BJ (cell line): ENCODE results near the gene IL19. TPM values are rescaled to one million over a fixed set of nuclear protein-coding genes. Genes with fewer than 3 reads are reported as not detected.

ENCODE experiments used
- CTCF ChIA-PET: fragments of 350-600 bp; formaldehyde crosslinking; extraction: SDS; loops from one replicate; lab custom pipeline; 2021; ENCODE audit warnings: antibody characterized with exemption, inconsistent platforms; lab: Yijun Ruan, JAX
- POLR2A ChIA-PET: fragments of 300-600 bp; sonication (Branson Sonifier 250); formaldehyde crosslinking; extraction: SDS; loops from one replicate; lab custom pipeline; 2021; ENCODE audit warnings: antibody characterized with exemption; lab: Charles Lee
- DNase-seq: peaks from one replicate; pipeline ENCODE4 v3.0.0-alpha.2; 2011; ENCODE audit warnings: low read depth
- H3K27me3 ChIP-seq: 2 replicates; pipeline ENCODE4 v1.6.0; 2011; ENCODE audit warnings: low read length; ENCODE audit not compliant: control insufficient read depth, insufficient read depth
- H3K36me3 ChIP-seq: 2 replicates; pipeline ENCODE4 v1.5.1; 2011; ENCODE audit warnings: low read length; ENCODE audit not compliant: control insufficient read depth, insufficient read depth
- H3K4me3 ChIP-seq: 2 replicates; pipeline ENCODE4 v1.5.1; 2011; ENCODE audit warnings: low read depth, mild to moderate bottlenecking, control low read depth, low read length
- CTCF ChIP-seq: IDR thresholded peaks from 2 replicates; pipeline ENCODE4 v1.5.1; 2011; ENCODE audit warnings: low read depth, mild to moderate bottlenecking, control low read depth, inconsistent platforms, low read length, moderate library complexity; ENCODE audit not compliant: insufficient read depth
- polyA plus RNA-seq: library from polyadenylated mRNA; depleted of rRNA; stranded (reverse); fragments of >200 nt; gene quantifications from 2 replicates; pipeline ENCODE4 v1.2.3, GENCODE V29; 2011

Gene IL19
- polyA plus RNA-seq, 1 experiment, result not detected

GRCh38 chr1:206729050-206729449, 41.5 kb upstream of the IL19 start:
- no peak overlapping the region for H3K4me3 ChIP-seq
- CTCF ChIA-PET, result interaction anchor here (1.0 to 1.7 kb wide), 3 partner anchors 80 to 183 kb away, joined by 3 to 8 read pairs (median 4); no protein-coding TSS in a partner anchor
- no peak for DNase-seq
- no peaks in the 10 kb centered on the region for H3K27me3 ChIP-seq
- no peak for TF ChIP-seq CTCF
- H3K36me3 ChIP-seq, result peaks cover 31% of the 10 kb centered on the region
- POLR2A ChIA-PET, result interaction anchor here (0.5 kb wide), 1 partner anchor 945 kb away, joined by 3 read pairs; no protein-coding TSS in a partner anchor

- peaks cover 31% of the 10 kb centered on the region for H3K36me3 ChIP-seq
- POLR2A ChIA-PET, result no interaction called here
- TF ChIP-seq CTCF, result no peak
- no peak overlapping the region for H3K4me3 ChIP-seq
- CTCF ChIA-PET, result interaction anchor here (1.0 to 1.7 kb wide), 3 partner anchors 9 to 183 kb away, joined by 3 to 8 read pairs (median 4); no protein-coding TSS in a partner anchor
- H3K27me3 ChIP-seq, result no peaks in the 10 kb centered on the region
- no peak for DNase-seq
These were observed 41.1 kb upstream of the IL19 start for GRCh38 chr1:206729507-206729906.

- Histone ChIP-seq H3K36me3 (peaks cover 38% of the 10 kb centered on the region), H3K4me3 (no peak overlapping the region), H3K27me3 (no peaks in the 10 kb centered on the region)
- DNase-seq, result no peak
- POLR2A ChIA-PET, result interaction anchor here (0.5 kb wide), 1 partner anchor 166 kb away, joined by 3 read pairs; no protein-coding TSS in a partner anchor
- CTCF ChIA-PET, result interaction anchor here (0.8 to 5.4 kb wide), 2 partner anchors 73 to 179 kb away, joined by 3 to 101 read pairs; no protein-coding TSS in a partner anchor
- TF ChIP-seq CTCF, result no peak
These were observed 38.1 kb upstream of the IL19 start for GRCh38 chr1:206732508-206732907.

GRCh38 chr1:206732992-206733391, 37.6 kb upstream of the IL19 start:
- Histone ChIP-seq H3K4me3 (no peak overlapping the region), H3K36me3 (peaks cover 38% of the 10 kb centered on the region), H3K27me3 (no peaks in the 10 kb centered on the region)
- ChIA-PET POLR2A (no interaction called here), CTCF (interaction anchor here (0.6 to 5.4 kb wide), 6 partner anchors 7 to 179 kb away, joined by 3 to 101 read pairs (median 34); no protein-coding TSS in a partner anchor)
- TF ChIP-seq CTCF, result no peak
- no peak for DNase-seq

GRCh38 chr1:206734499-206735142, 36.0 kb upstream of the IL19 start:
- Histone ChIP-seq H3K4me3 (no peak overlapping the region), H3K27me3 (no peaks in the 10 kb centered on the region), H3K36me3 (peaks cover 33% of the 10 kb centered on the region)
- TF ChIP-seq CTCF, result peak; percentile 88
- ChIA-PET CTCF (interaction anchor here (0.6 to 5.4 kb wide), 57 partner anchors 8 to 296 kb away, joined by 3 to 101 read pairs (median 5); partner anchors contain the start of genes DYRK3 and IL20), POLR2A (no interaction called here)
- no peak for DNase-seq
